GM19193 (cell line): Measurements from ENCODE around the gene PRKAR2B.

Experiments used
- POLR2A ChIP-seq: IDR thresholded peaks from 4 replicates; pipeline ENCODE4 v1.6.1; 2011; ENCODE audit not compliant: insufficient read depth, insufficient read length; ENCODE audit errors: extremely low read depth

The PRKAR2B gene

GRCh38 chr7:107119376-107120105 is 75.0 kb downstream of the PRKAR2B start:
- TF ChIP-seq POLR2A: no peak

GRCh38 chr7:107122486-107122911 is 78.0 kb downstream of the PRKAR2B start:
- TF ChIP-seq POLR2A: no peak

- no peak for TF ChIP-seq POLR2A
Measured at GRCh38 chr7:107123392-107123791, 78.9 kb downstream of the PRKAR2B start.

- TF ChIP-seq POLR2A: no peak
Measured at GRCh38 chr7:107125475-107125874, 81.0 kb downstream of the PRKAR2B start.

GRCh38 chr7:107128217-107128616 is 83.7 kb downstream of the PRKAR2B start:
- TF ChIP-seq POLR2A: no peak

GRCh38 chr7:107128748-107129147 is 84.2 kb downstream of the PRKAR2B start:
- TF ChIP-seq POLR2A: no peak

GRCh38 chr7:107130487-107131220 is 86.1 kb downstream of the PRKAR2B start:
- TF ChIP-seq POLR2A: no peak

- TF ChIP-seq POLR2A: no peak
Measured at GRCh38 chr7:107133396-107133795, 88.9 kb downstream of the PRKAR2B start.

- no peak for TF ChIP-seq POLR2A
Measured at GRCh38 chr7:107138696-107139420, 94.4 kb downstream of the PRKAR2B start.

- no peak for TF ChIP-seq POLR2A
Measured at GRCh38 chr7:107145067-107145838, 100.7 kb downstream of the PRKAR2B start.

- no peak for TF ChIP-seq POLR2A
Measured at GRCh38 chr7:107147464-107148393, 103.2 kb downstream of the PRKAR2B start.

- no peak for TF ChIP-seq POLR2A
Measured at GRCh38 chr7:107148721-107149120, 104.2 kb downstream of the PRKAR2B start.

- no peak for TF ChIP-seq POLR2A
Measured at GRCh38 chr7:107149863-107150262, 105.4 kb downstream of the PRKAR2B start.
